IMR-90 (cell line): Measurements from ENCODE around the gene KIF16B. TPM values are rescaled to one million over a fixed set of nuclear protein-coding genes. Genes with fewer than 3 reads are reported as not detected.

Source experiments
- ATAC-seq: fragments of 200-7000 bp; cut with Tn5 transposase; 2 replicates; pipeline ENCODE4 v1.9.1; 2020; ENCODE audit warnings: low read depth, mild to moderate bottlenecking, moderate library complexity
- BruUV-seq: library from RNA; stranded (reverse); fragments of 400-500 nt; replicated peaks from 2 replicates; lab custom pipeline; 2021; lab: Mats Ljungman, UMichigan
- CTCF ChIA-PET: fragments of 300-600 bp; formaldehyde crosslinking; extraction: SDS; loops from one replicate; lab custom pipeline; 2021; ENCODE audit warnings: antibody characterized with exemption; lab: Yijun Ruan, JAX
- POLR2A ChIA-PET: fragments of 300-600 bp; sonication (Branson Sonifier 250); formaldehyde crosslinking; loops from one replicate; lab custom pipeline; 2022; ENCODE audit warnings: antibody characterized with exemption; ENCODE audit not compliant: unreplicated experiment; lab: Charles Lee
- DNase-seq: peaks from one replicate; pipeline ENCODE4 v3.0.0; 2013
- H2AFZ ChIP-seq: replicated peaks from 2 replicates; pipeline ENCODE3; 2013; ENCODE audit warnings: low read length, mild to moderate bottlenecking; ENCODE audit not compliant: poor library complexity
- H2AK5ac ChIP-seq: 2 replicates; pipeline ENCODE4 v1.6.1; 2013; ENCODE audit warnings: low read depth, low read length, inconsistent platforms
- H2AK9ac ChIP-seq: replicated peaks from 2 replicates; pipeline ENCODE3; 2013; ENCODE audit warnings: mild to moderate bottlenecking, low read depth, low read length, moderate library complexity; ENCODE audit not compliant: poor library complexity
- H2BK120ac ChIP-seq: 2 replicates; pipeline ENCODE4 v1.6.1; 2013; ENCODE audit warnings: low read depth, low read length, inconsistent platforms
- H2BK15ac ChIP-seq: 3 replicates; pipeline ENCODE4 v1.6.1; 2013; ENCODE audit warnings: low read depth, low read length, inconsistent platforms
- H2BK20ac ChIP-seq: 2 replicates; pipeline ENCODE4 v1.6.1; 2013; ENCODE audit warnings: low read depth, mild to moderate bottlenecking, inconsistent platforms, low read length, moderate library complexity
- H2BK5ac ChIP-seq: 2 replicates; pipeline ENCODE4 v1.6.1; 2013; ENCODE audit warnings: mild to moderate bottlenecking, low read depth, low read length, inconsistent platforms; ENCODE audit not compliant: poor library complexity, severe bottlenecking
- H3K14ac ChIP-seq: replicated peaks from 2 replicates; pipeline ENCODE4 v1.6.1; 2013; ENCODE audit warnings: low read depth, low read length, inconsistent platforms
- H3K18ac ChIP-seq: 2 replicates; pipeline ENCODE4 v1.6.1; 2013; ENCODE audit warnings: low read depth, low read length, control low read depth
- H3K23ac ChIP-seq: 2 replicates; pipeline ENCODE4 v1.6.1; 2013; ENCODE audit warnings: low read depth, low read length, inconsistent platforms
- H3K27ac ChIP-seq: 2 replicates; pipeline ENCODE4 v1.5.1; 2013; ENCODE audit warnings: mild to moderate bottlenecking, control low read depth, low read length; ENCODE audit not compliant: insufficient read depth
- H3K27me3 ChIP-seq: 2 replicates; pipeline ENCODE4 v1.6.1; 2013; ENCODE audit warnings: low read length; ENCODE audit not compliant: control insufficient read depth, insufficient read depth
- H3K36me3 ChIP-seq: 2 replicates; pipeline ENCODE4 v1.6.1; 2013; ENCODE audit warnings: low read length, mixed read lengths; ENCODE audit not compliant: control insufficient read depth, insufficient read depth
- H3K4ac ChIP-seq: 2 replicates; pipeline ENCODE4 v1.6.1; 2013; ENCODE audit warnings: low read depth, low read length, inconsistent platforms
- H3K4me1 ChIP-seq: 2 replicates; pipeline ENCODE4 v1.6.1; 2013; ENCODE audit warnings: low read length, mixed read lengths; ENCODE audit not compliant: control insufficient read depth, insufficient read depth
- H3K4me2 ChIP-seq: 2 replicates; pipeline ENCODE4 v1.6.1; 2013; ENCODE audit warnings: low read depth, mild to moderate bottlenecking, control low read depth, low read length, moderate library complexity
- H3K4me3 ChIP-seq: 2 replicates; pipeline ENCODE4 v1.5.1; 2013; ENCODE audit warnings: low read depth, mild to moderate bottlenecking, control low read depth, low read length, moderate library complexity; ENCODE audit not compliant: insufficient read depth
- H3K56ac ChIP-seq: 2 replicates; pipeline ENCODE4 v1.6.1; 2013; ENCODE audit warnings: low read length, inconsistent platforms; ENCODE audit not compliant: insufficient read depth; ENCODE audit errors: extremely low read depth
- H3K79me1 ChIP-seq, 2 experiments: 2 replicates each; pipeline ENCODE4 v1.6.1; 2013; ENCODE audit warnings: low read length in 2 of 2, inconsistent platforms in 1 of 2, low read depth in 1 of 2
- H3K9ac ChIP-seq: 2 replicates; pipeline ENCODE4 v1.6.1; 2013; ENCODE audit warnings: low read depth, low read length, control low read depth
- H3K9me1 ChIP-seq: 2 replicates; pipeline ENCODE4 v1.6.1; 2013; ENCODE audit warnings: low read length, inconsistent platforms; ENCODE audit not compliant: insufficient read depth
- H3K9me3 ChIP-seq: 2 replicates; pipeline ENCODE4 v1.6.1; 2013; ENCODE audit warnings: low read length; ENCODE audit not compliant: control insufficient read depth, insufficient read depth
- H4K20me1 ChIP-seq: 2 replicates; pipeline ENCODE4 v1.6.1; 2013; ENCODE audit warnings: low read length, inconsistent platforms; ENCODE audit not compliant: insufficient read depth
- H4K5ac ChIP-seq: 2 replicates; pipeline ENCODE4 v1.6.1; 2013; ENCODE audit warnings: mild to moderate bottlenecking, low read depth, low read length, control low read depth
- H4K8ac ChIP-seq, 2 experiments: 2 replicates each; pipeline ENCODE4 v1.6.1; 2013; ENCODE audit warnings: low read depth in 2 of 2, low read length in 2 of 2, control low read depth in 1 of 2, inconsistent platforms in 1 of 2
- H4K91ac ChIP-seq: 2 replicates; pipeline ENCODE4 v1.6.1; 2013; ENCODE audit warnings: low read depth, low read length, inconsistent platforms; ENCODE audit not compliant: insufficient read depth
- BHLHE40 ChIP-seq: fragments of 150-350 bp; IDR thresholded peaks from 2 replicates; pipeline ENCODE4 v1.6.1; 2016; ENCODE audit warnings: mild to moderate bottlenecking, low read depth, low read length
- CEBPB ChIP-seq: IDR thresholded peaks from 2 replicates; pipeline ENCODE4 v1.6.1; 2012; ENCODE audit warnings: low read depth, low read length, improper control_type of control experiment
- CHD1 ChIP-seq: IDR thresholded peaks from 2 replicates; pipeline ENCODE4 v1.6.1; 2012; ENCODE audit warnings: low read depth, low read length, improper control_type of control experiment
- ELK1 ChIP-seq: fragments of 150-350 bp; IDR thresholded peaks from 2 replicates; pipeline ENCODE4 v1.6.1; 2016; ENCODE audit warnings: low read depth, mild to moderate bottlenecking, low read length, moderate library complexity, borderline replicate concordance
- FOS ChIP-seq: fragments of 150-350 bp; IDR thresholded peaks from 2 replicates; pipeline ENCODE4 v1.6.1; 2016; ENCODE audit warnings: low read depth, low read length
- MAZ ChIP-seq: IDR thresholded peaks from 2 replicates; pipeline ENCODE4 v1.6.1; 2012; ENCODE audit warnings: low read depth, mild to moderate bottlenecking, low read length, improper control_type of control experiment, moderate library complexity, borderline replicate concordance
- MXI1 ChIP-seq: IDR thresholded peaks from 2 replicates; pipeline ENCODE4 v1.6.1; 2012; ENCODE audit warnings: low read depth, mild to moderate bottlenecking, low read length, moderate library complexity, borderline replicate concordance
- NFE2L2 ChIP-seq: fragments of 150-350 bp; IDR thresholded peaks from 2 replicates; pipeline ENCODE4 v1.6.1; 2016; ENCODE audit warnings: low read depth, mild to moderate bottlenecking, low read length
- RAD21 ChIP-seq: IDR thresholded peaks from 2 replicates; pipeline ENCODE4 v1.6.1; 2012; ENCODE audit warnings: low read length, improper control_type of control experiment
- RCOR1 ChIP-seq: IDR thresholded peaks from 2 replicates; pipeline ENCODE4 v1.6.1; 2012; ENCODE audit warnings: mild to moderate bottlenecking, low read length, improper control_type of control experiment; ENCODE audit not compliant: insufficient replicate concordance
- RFX5 ChIP-seq: IDR thresholded peaks from 2 replicates; pipeline ENCODE4 v1.8.0; 2012; ENCODE audit warnings: low read depth, mild to moderate bottlenecking, low read length, moderate library complexity
- SMC3 ChIP-seq: fragments of 150-350 bp; IDR thresholded peaks from 2 replicates; pipeline ENCODE4 v1.6.1; 2016; ENCODE audit warnings: low read depth, mild to moderate bottlenecking, antibody characterized with exemption, low read length, moderate library complexity
- WGBS, 2 experiments: methylation state at CpG; one replicate each; pipeline versions ENCODE4 v1.1.5 to v1.1.7; 2013; ENCODE audit warnings: missing lambda C conversion rate in 2 of 2; ENCODE audit not compliant: insufficient read length in 1 of 2; ENCODE audit errors: extremely low coverage in 2 of 2; 5-methylcytosine and 5-hydroxymethylcytosine counted together
- dilution Hi-C: fragments of 300-500 bp; cut with HindIII; formaldehyde crosslinking; loops from one replicate; pipeline ENCODE4 v1.14.3; 2018; ENCODE audit warnings: low sequenced_read_pairs; ENCODE audit not compliant: unreplicated experiment
- in situ Hi-C: fragments of 300-500 bp; cut with MboI; formaldehyde crosslinking; loops from 3 replicates; pipeline ENCODE4 v1.14.3; 2019; ENCODE audit warnings: low sequenced_read_pairs, inconsistent platforms, mixed read lengths
- intact Hi-C: fragments of 100-400 bp; cut with micrococcal nuclease; formaldehyde crosslinking; loops from 2 replicates; pipeline ENCODE4 v1.10.0; 2022
- polyA plus RNA-seq, 3 experiments: library from polyadenylated mRNA; depleted of rRNA; stranded (reverse); fragments of >200 nt; gene quantifications; 2 replicates each; pipeline ENCODE4 v1.2.3, GENCODE V29; 2012; ENCODE audit warnings: low replicate concordance in 1 of 3
- total RNA-seq: library from RNA; depleted of rRNA; stranded (reverse); fragments of >200 nt; gene quantifications from 2 replicates; pipeline ENCODE4 v1.2.3, GENCODE V29; 2012
- TF ChIP-seq, protein P1 (sequence below): fragments of 150-350 bp; IDR thresholded peaks from 2 replicates; pipeline ENCODE4 v1.6.1; 2017; ENCODE audit warnings: mild to moderate bottlenecking, antibody characterized with exemption, low read length, low read depth
- TF ChIP-seq, protein P2 (sequence below): conservative IDR thresholded peaks from 2 replicates; pipeline ENCODE4 v1.5.1; 2012; ENCODE audit warnings: mild to moderate bottlenecking, low read depth, low read length, improper control_type of control experiment

The KIF16B gene
- total and polyA plus RNA-seq, 2 of the 4 experiments (the other 2 are of a cell fraction), result 4.7 to 10.0 TPM

DNA sequence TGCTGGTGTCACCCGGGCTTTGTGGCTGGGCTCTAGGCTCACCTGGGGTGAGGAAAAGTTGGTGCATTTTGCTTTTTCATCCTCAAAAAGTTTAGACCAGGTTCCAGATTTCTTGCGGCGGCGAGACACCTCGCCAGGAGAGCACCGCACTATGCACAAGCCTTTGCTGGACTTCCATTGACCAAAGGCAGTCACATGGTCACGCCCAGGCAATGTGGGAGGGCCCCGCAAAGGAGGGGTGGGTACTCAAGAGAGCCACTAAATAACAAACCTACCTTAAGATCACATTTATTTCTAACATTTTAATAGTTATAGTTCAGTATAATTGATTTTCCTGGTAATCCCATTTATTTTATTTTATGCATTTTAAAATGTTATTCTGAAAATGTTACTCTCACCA, 3.0 kb upstream of the KIF16B start:
- Histone ChIP-seq H3K4me3 (no peak overlapping the region), H4K91ac (no peak overlapping the region), H3K27me3 (no peaks in the 10 kb centered on the region), H2AK5ac (no peak overlapping the region), H4K5ac (no peak overlapping the region), H3K36me3 (no peaks in the 10 kb centered on the region), H2BK20ac (no peak overlapping the region), H3K18ac (no peak overlapping the region), H3K4me1 (peaks cover 14% of the 10 kb centered on the region), H2BK15ac (no peak overlapping the region), H3K56ac (no peak overlapping the region), H2BK5ac (no peak overlapping the region), H2AK9ac (peak overlapping the region; percentile 33), H3K4me2 (no peak overlapping the region), H3K4ac (no peak overlapping the region), H4K8ac (no peak overlapping the region), H4K20me1 (no peaks in the 10 kb centered on the region), H3K79me1 (peaks cover 1 to 11% of the 10 kb centered on the region in 2 experiments; a peak in 2 of 4 replicates), H3K23ac (no peak overlapping the region), H2BK120ac (no peak overlapping the region), H3K14ac (no peak overlapping the region), H3K27ac (no peak overlapping the region), H3K9me3 (no peaks in the 10 kb centered on the region), H3K9me1 (peaks cover 4% of the 10 kb centered on the region; the same call in 1 of the 2 replicates), H3K9ac (no peak overlapping the region), H2AFZ (peak overlapping the region; percentile 8)
- BruUV-seq, result no TSS peak
- intact Hi-C loops (loop anchor here (10.0 kb wide), 1 partner anchor 159 kb away; the partner anchor contains the start of gene SNRPB2), dilution Hi-C loops (no loop called here), in situ Hi-C loops (no loop called here)
- no peak for TF ChIP-seq FOS
- TF ChIP-seq, protein P1, sequence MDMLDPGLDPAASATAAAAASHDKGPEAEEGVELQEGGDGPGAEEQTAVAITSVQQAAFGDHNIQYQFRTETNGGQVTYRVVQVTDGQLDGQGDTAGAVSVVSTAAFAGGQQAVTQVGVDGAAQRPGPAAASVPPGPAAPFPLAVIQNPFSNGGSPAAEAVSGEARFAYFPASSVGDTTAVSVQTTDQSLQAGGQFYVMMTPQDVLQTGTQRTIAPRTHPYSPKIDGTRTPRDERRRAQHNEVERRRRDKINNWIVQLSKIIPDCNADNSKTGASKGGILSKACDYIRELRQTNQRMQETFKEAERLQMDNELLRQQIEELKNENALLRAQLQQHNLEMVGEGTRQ, result no peak
- TF ChIP-seq RAD21, result no peak
- TF ChIP-seq, protein P2, sequence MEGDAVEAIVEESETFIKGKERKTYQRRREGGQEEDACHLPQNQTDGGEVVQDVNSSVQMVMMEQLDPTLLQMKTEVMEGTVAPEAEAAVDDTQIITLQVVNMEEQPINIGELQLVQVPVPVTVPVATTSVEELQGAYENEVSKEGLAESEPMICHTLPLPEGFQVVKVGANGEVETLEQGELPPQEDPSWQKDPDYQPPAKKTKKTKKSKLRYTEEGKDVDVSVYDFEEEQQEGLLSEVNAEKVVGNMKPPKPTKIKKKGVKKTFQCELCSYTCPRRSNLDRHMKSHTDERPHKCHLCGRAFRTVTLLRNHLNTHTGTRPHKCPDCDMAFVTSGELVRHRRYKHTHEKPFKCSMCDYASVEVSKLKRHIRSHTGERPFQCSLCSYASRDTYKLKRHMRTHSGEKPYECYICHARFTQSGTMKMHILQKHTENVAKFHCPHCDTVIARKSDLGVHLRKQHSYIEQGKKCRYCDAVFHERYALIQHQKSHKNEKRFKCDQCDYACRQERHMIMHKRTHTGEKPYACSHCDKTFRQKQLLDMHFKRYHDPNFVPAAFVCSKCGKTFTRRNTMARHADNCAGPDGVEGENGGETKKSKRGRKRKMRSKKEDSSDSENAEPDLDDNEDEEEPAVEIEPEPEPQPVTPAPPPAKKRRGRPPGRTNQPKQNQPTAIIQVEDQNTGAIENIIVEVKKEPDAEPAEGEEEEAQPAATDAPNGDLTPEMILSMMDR, result no peak
- TF ChIP-seq ELK1, result no peak
- TF ChIP-seq CHD1, result no peak
- no peak for TF ChIP-seq BHLHE40
- TF ChIP-seq NFE2L2, result no peak
- no peak for TF ChIP-seq MXI1
- no peak for TF ChIP-seq CEBPB
- TF ChIP-seq RCOR1, result no peak
- no peak for TF ChIP-seq MAZ
- TF ChIP-seq SMC3, result no peak
- no peak for TF ChIP-seq RFX5
- POLR2A ChIA-PET, result no interaction called here
- no peak for ATAC-seq
- no CpG with 5 or more reads among the region's 8 CpGs for WGBS, 2 experiments
- CTCF ChIA-PET, result no interaction called here
- DNase-seq, result no peak
